Liver (tissue), 9 donors: ENCODE data around the gene PCID2. TPM values are rescaled to one million over a fixed set of nuclear protein-coding genes. Genes with fewer than 3 reads are reported as not detected.

Experiments used
- DNase-seq: peaks from one replicate; pipeline ENCODE4 v3.0.0-alpha.2; 2017; ENCODE audit warnings: low spot score
- H3K27ac ChIP-seq, 2 donors: one replicate each; pipeline ENCODE4 v1.7.0; 2013; ENCODE audit warnings: inconsistent platforms in 2 of 2, low read length in 2 of 2, control low read depth in 1 of 2, low read depth in 1 of 2, mild to moderate bottlenecking in 1 of 2
- H3K27me3 ChIP-seq, 4 donors: one replicate each; pipeline versions ENCODE4 v1.6.1 to v1.7.0; 2013; ENCODE audit warnings: low read length in 3 of 4, inconsistent platforms in 1 of 4, mild to moderate bottlenecking in 1 of 4, moderate library complexity in 1 of 4; ENCODE audit not compliant: control insufficient read depth in 4 of 4, insufficient read depth in 4 of 4
- H3K36me3 ChIP-seq, 4 donors: one replicate each; pipeline versions ENCODE4 v1.6.1 to v1.7.0; 2013; ENCODE audit warnings: low read length in 3 of 4, mild to moderate bottlenecking in 3 of 4, low read depth in 1 of 4, moderate library complexity in 1 of 4; ENCODE audit not compliant: control insufficient read depth in 4 of 4, insufficient read depth in 3 of 4
- H3K4me1 ChIP-seq, 4 donors: one replicate each; pipeline versions ENCODE4 v1.6.1 to v1.7.0; 2013; ENCODE audit warnings: low read length in 3 of 4, mild to moderate bottlenecking in 3 of 4, moderate library complexity in 1 of 4; ENCODE audit not compliant: control insufficient read depth in 4 of 4, insufficient read depth in 4 of 4
- H3K4me3 ChIP-seq, 3 donors: one replicate each; pipeline versions ENCODE4 v1.6.1 to v1.7.0; 2013; ENCODE audit warnings: low read length in 3 of 3, control low read depth in 1 of 3, low read depth in 1 of 3, mild to moderate bottlenecking in 1 of 3
- H3K9ac ChIP-seq, 2 donors: one replicate each; pipeline ENCODE4 v1.7.0; 2013; ENCODE audit warnings: low read length in 2 of 2, mild to moderate bottlenecking in 2 of 2, moderate library complexity in 2 of 2, control low read depth in 1 of 2, low read depth in 1 of 2
- H3K9me3 ChIP-seq, 4 donors: one replicate each; pipeline versions ENCODE4 v1.6.1 to v1.7.0; 2013; ENCODE audit warnings: low read length in 3 of 4; ENCODE audit not compliant: control insufficient read depth in 4 of 4
- ATF3 ChIP-seq: IDR thresholded peaks from 2 replicates; pipeline ENCODE4 v1.6.1; 2016; ENCODE audit warnings: antibody characterized with exemption
- EGR1 ChIP-seq, 2 donors: IDR thresholded peaks; 2 replicates each; pipeline ENCODE4 v1.6.1; 2016 to 2018; ENCODE audit warnings: antibody characterized with exemption in 2 of 2, low read depth in 2 of 2
- FOXA1 ChIP-seq: IDR thresholded peaks from 2 replicates; pipeline ENCODE4 v1.6.1; 2016; ENCODE audit warnings: antibody characterized with exemption
- FOXA2 ChIP-seq: IDR thresholded peaks from 2 replicates; pipeline ENCODE4 v1.6.1; 2016; ENCODE audit warnings: antibody characterized with exemption
- GABPA ChIP-seq, 2 donors: IDR thresholded peaks in 1 of 2; conservative IDR thresholded peaks in 1 of 2; 2 replicates each; pipeline ENCODE4 v1.6.1; 2016; ENCODE audit warnings: antibody characterized with exemption in 2 of 2, mild to moderate bottlenecking in 1 of 2, moderate library complexity in 1 of 2
- HNF4A ChIP-seq, 2 donors: conservative IDR thresholded peaks; 2 replicates each; pipeline ENCODE4 v1.6.1; 2016; ENCODE audit warnings: antibody characterized with exemption in 2 of 2, mild to moderate bottlenecking in 2 of 2
- HNF4G ChIP-seq: IDR thresholded peaks from 2 replicates; pipeline ENCODE4 v1.6.1; 2016; ENCODE audit warnings: antibody characterized with exemption
- JUND ChIP-seq, 2 donors: IDR thresholded peaks; 2 replicates each; pipeline ENCODE4 v1.6.1; 2016; ENCODE audit warnings: antibody characterized with exemption in 2 of 2
- MAX ChIP-seq: IDR thresholded peaks from 2 replicates; pipeline ENCODE4 v1.6.1; 2016; ENCODE audit warnings: antibody characterized with exemption
- NR2F2 ChIP-seq: IDR thresholded peaks from 2 replicates; pipeline ENCODE4 v1.6.1; 2016; ENCODE audit warnings: antibody characterized with exemption
- TAF1 ChIP-seq: conservative IDR thresholded peaks from 2 replicates; pipeline ENCODE4 v1.6.1; 2016; ENCODE audit warnings: antibody characterized with exemption, mild to moderate bottlenecking
- YY1 ChIP-seq: IDR thresholded peaks from 2 replicates; pipeline ENCODE4 v1.6.1; 2016; ENCODE audit warnings: antibody characterized with exemption, mild to moderate bottlenecking
- ZBTB33 ChIP-seq: IDR thresholded peaks from 2 replicates; pipeline ENCODE4 v1.6.1; 2016; ENCODE audit warnings: antibody characterized with exemption
- WGBS: extraction: QIAGEN DNeasy Blood & Tissue Kit; methylation state at CpG from one replicate; pipeline ENCODE4 v1.1.7; 2013; 5-methylcytosine and 5-hydroxymethylcytosine counted together
- polyA plus RNA-seq, 2 donors: library from polyadenylated mRNA; stranded (reverse) in 1 of 2; unstranded in 1 of 2; fragments of 200-250 nt in 1 of 2; fragments of >200 nt in 1 of 2; fragmentation: Nextera tagmentation in 1 of 2; extraction: Ambion mirVana in 1 of 2; gene quantifications; one replicate each; pipeline versions ENCODE4 v1.2.1 to v1.2.3, GENCODE V29; 2013 to 2015
- total RNA-seq, 2 donors: library from RNA; depleted of rRNA; stranded (reverse); fragments of >200 nt; gene quantifications; one replicate each; pipeline ENCODE4 v1.2.3, GENCODE V29; 2014
- donor health status: healthy.
- donor health status: healthy.
- donor health status: healthy.
- donor health status: healthy.
- donor health status: healthy.

Gene PCID2
- total and polyA plus RNA-seq, 4 donors, result 13.8 to 39.1 (median 22.7) TPM

GRCh38 chr13:113231306-113232207 lies 23.1 kb upstream of the PCID2 start:
- Histone ChIP-seq H3K27ac (no peak overlapping the region), H3K36me3 (peaks cover 11 to 41% (median 22%) of the 10 kb centered on the region in 4 donors), H3K27me3 (no peaks in the 10 kb centered on the region), H3K4me3 (no peak overlapping the region), H3K9me3 (no peaks in the 10 kb centered on the region), H3K9ac (no peak overlapping the region), H3K4me1 (no peaks in the 10 kb centered on the region)
- 86% methylated on average over 14 of the region's 14 CpGs for WGBS
- no peak for DNase-seq
- no peak for TF ChIP-seq HNF4G

- H3K36me3 ChIP-seq, result peaks cover 12 to 38% (median 29%) of the 10 kb centered on the region in 4 donors
- no peak overlapping the region for H3K9ac ChIP-seq
- no peak overlapping the region for H3K4me3 ChIP-seq
- H3K9me3 ChIP-seq, result no peaks in the 10 kb centered on the region
- WGBS, result 96% methylated on average over 20 of the region's 20 CpGs
- H3K4me1 ChIP-seq, result no peaks in the 10 kb centered on the region
- no peak overlapping the region for H3K27ac ChIP-seq
- no peak for DNase-seq
- no peaks in the 10 kb centered on the region for H3K27me3 ChIP-seq
- TF ChIP-seq FOXA2, result no peak
- no peak for TF ChIP-seq HNF4A (conservative IDR thresholded peaks at IDR 0.05)
- no peak for TF ChIP-seq EGR1 (IDR thresholded peaks at IDR 0.05; ENCODE audit: low read depth in 2 of 2)
- TF ChIP-seq FOXA1, result no peak
- no peak for TF ChIP-seq GABPA (IDR thresholded peaks at IDR 0.05 in 1 of 2, conservative IDR thresholded peaks at IDR 0.05 in 1 of 2)
- TF ChIP-seq ATF3, result no peak
- no peak for TF ChIP-seq JUND (IDR thresholded peaks at IDR 0.05)
- TF ChIP-seq NR2F2, result no peak
- TF ChIP-seq ZBTB33, result no peak
- TF ChIP-seq MAX, result no peak
- no peak for TF ChIP-seq YY1
- TF ChIP-seq TAF1, result no peak
Observed at GRCh38 chr13:113229791-113230190, 21.3 kb upstream of the PCID2 start.

- 96% methylated on average over 5 of the region's 5 CpGs for WGBS
- no peaks in the 10 kb centered on the region for H3K27me3 ChIP-seq
- no peak overlapping the region for H3K27ac ChIP-seq
- TF ChIP-seq GABPA (IDR thresholded peaks at IDR 0.05 in 1 of 2, conservative IDR thresholded peaks at IDR 0.05 in 1 of 2), result no peak
- TF ChIP-seq ATF3, result no peak
- no peak for TF ChIP-seq NR2F2
- TF ChIP-seq ZBTB33, result no peak
- TF ChIP-seq EGR1 (IDR thresholded peaks at IDR 0.05; ENCODE audit: low read depth in 2 of 2), result no peak
- no peak for DNase-seq
- peaks cover 12 to 43% (median 32%) of the 10 kb centered on the region in 4 donors for H3K36me3 ChIP-seq
- H3K9ac ChIP-seq, result no peak overlapping the region
- no peak overlapping the region for H3K4me3 ChIP-seq
- no peaks in the 10 kb centered on the region for H3K4me1 ChIP-seq
- no peaks in the 10 kb centered on the region for H3K9me3 ChIP-seq
Observed at GRCh38 chr13:113229161-113229560, 20.7 kb upstream of the PCID2 start.
